Mesothelial cell of epicardium (in vitro differentiated cells): ENCODE measurements around the gene IGFBP7. TPM values are rescaled to one million over a fixed set of nuclear protein-coding genes. Genes with fewer than 3 reads are reported as not detected.
A peak's percentile ranks its signal among the peaks of the same experiment; 100 is the strongest.

Source experiments
- DNase-seq, 2 experiments: peaks; one replicate each; pipeline ENCODE4 v3.0.0; 2021; ENCODE audit warnings: low spot score in 2 of 2; ENCODE audit not compliant: unreplicated experiment in 2 of 2
- H3K27ac Mint-ChIP-seq: 2 replicates; pipeline ENCODE4 v1.8.0; 2021; ENCODE audit warnings: mixed read lengths
- H3K27me3 Mint-ChIP-seq: 2 replicates; pipeline ENCODE4 v1.8.0; 2021; ENCODE audit warnings: low read depth, mixed read lengths
- H3K36me3 Mint-ChIP-seq: 2 replicates; pipeline ENCODE4 v1.8.0; 2021; ENCODE audit warnings: mixed read lengths
- H3K4me1 Mint-ChIP-seq: 2 replicates; pipeline ENCODE4 v1.8.0; 2021; ENCODE audit warnings: mixed read lengths
- H3K4me3 Mint-ChIP-seq: 2 replicates; pipeline ENCODE4 v1.8.0; 2021; ENCODE audit warnings: mild to moderate bottlenecking, moderate library complexity, mixed read lengths
- H3K9me3 Mint-ChIP-seq: 2 replicates; pipeline ENCODE4 v1.8.0; 2021; ENCODE audit warnings: mixed read lengths
- total RNA-seq: library from RNA; stranded (reverse); gene quantifications from 3 replicates; pipeline ENCODE4 v1.2.1, GENCODE V29; 2021
- TF ChIP-seq, protein P1 (sequence below): fragments of 200-600 bp; sonication (generic); IDR thresholded peaks from one replicate; pipeline ENCODE4 v1.5.0; 2021; ENCODE audit warnings: antibody characterized with exemption; ENCODE audit not compliant: unreplicated experiment

The IGFBP7 gene
- total RNA-seq, 1 donor from 2014 or later = 114 TPM

DNA sequence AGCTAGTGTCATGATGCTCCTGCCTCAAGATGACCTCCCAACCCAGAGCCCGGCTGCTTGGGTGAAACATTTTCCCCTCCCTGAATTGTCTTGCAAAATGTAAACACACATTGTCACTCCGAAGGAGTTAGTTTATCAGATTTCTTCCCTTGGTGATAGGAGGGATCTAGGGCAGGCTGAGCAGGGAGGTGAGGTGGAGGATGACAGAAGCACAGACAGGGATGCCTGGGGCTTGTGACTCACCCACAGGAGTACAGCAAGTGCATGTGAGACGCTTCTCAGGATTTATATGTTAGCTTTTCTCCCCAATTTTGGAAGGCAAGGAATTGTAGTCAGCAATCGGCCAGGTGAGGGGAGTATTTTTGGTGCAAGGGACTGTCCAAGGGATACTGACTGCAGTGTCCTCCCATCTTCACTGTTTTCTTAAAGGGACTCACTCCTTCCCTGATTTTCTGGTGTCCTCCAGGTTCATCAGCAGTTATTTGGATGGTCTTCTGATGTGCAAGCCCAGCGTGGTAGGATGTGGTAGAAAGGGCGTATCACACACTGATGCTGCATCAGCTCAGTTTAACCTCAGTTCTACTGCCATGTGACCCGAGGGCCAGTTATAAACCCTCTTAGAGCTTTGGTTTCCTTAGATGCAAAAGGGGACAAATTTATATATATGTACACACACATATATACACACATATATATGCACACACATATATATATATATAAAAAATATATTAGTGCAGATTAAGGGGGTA, 46.2 kb upstream of the IGFBP7 start:
- no peak overlapping the region for H3K27ac Mint-ChIP-seq
- TF ChIP-seq, protein P1, sequence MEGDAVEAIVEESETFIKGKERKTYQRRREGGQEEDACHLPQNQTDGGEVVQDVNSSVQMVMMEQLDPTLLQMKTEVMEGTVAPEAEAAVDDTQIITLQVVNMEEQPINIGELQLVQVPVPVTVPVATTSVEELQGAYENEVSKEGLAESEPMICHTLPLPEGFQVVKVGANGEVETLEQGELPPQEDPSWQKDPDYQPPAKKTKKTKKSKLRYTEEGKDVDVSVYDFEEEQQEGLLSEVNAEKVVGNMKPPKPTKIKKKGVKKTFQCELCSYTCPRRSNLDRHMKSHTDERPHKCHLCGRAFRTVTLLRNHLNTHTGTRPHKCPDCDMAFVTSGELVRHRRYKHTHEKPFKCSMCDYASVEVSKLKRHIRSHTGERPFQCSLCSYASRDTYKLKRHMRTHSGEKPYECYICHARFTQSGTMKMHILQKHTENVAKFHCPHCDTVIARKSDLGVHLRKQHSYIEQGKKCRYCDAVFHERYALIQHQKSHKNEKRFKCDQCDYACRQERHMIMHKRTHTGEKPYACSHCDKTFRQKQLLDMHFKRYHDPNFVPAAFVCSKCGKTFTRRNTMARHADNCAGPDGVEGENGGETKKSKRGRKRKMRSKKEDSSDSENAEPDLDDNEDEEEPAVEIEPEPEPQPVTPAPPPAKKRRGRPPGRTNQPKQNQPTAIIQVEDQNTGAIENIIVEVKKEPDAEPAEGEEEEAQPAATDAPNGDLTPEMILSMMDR = no peak
- peaks cover 15% of the 10 kb centered on the region for H3K9me3 Mint-ChIP-seq
- H3K4me1 Mint-ChIP-seq = peaks cover 13% of the 10 kb centered on the region
- no peak overlapping the region for H3K4me3 Mint-ChIP-seq
- peaks cover 8% of the 10 kb centered on the region for H3K36me3 Mint-ChIP-seq
- no peaks in the 10 kb centered on the region for H3K27me3 Mint-ChIP-seq
- DNase-seq = no peak

DNA sequence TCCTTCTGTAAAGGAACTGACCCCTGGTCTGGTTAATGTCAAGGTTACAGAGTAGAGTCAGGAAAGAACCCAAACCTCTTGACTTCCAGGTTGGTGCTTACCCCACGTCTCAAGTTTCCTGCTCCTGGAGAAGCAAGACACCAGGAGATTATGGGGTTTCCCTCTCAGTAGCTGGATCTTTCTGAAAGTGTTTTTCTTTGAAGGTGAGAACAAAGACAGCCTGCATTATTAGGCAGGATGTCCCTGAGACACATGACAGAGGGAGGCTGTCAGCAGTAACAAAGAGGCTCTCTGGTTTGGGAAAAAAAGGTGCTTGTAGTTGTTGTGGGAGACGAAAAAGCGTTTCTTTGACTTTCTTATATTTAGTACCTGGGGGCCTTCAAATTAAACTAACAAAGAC, 44.7 kb upstream of the IGFBP7 start:
- peaks cover 15% of the 10 kb centered on the region for H3K4me1 Mint-ChIP-seq
- peaks cover 8% of the 10 kb centered on the region for H3K36me3 Mint-ChIP-seq
- TF ChIP-seq, protein P1 = no peak
- H3K27me3 Mint-ChIP-seq = no peaks in the 10 kb centered on the region
- DNase-seq = no peak
- H3K9me3 Mint-ChIP-seq = peaks cover 15% of the 10 kb centered on the region
- H3K27ac Mint-ChIP-seq = no peak overlapping the region
- no peak overlapping the region for H3K4me3 Mint-ChIP-seq

DNA sequence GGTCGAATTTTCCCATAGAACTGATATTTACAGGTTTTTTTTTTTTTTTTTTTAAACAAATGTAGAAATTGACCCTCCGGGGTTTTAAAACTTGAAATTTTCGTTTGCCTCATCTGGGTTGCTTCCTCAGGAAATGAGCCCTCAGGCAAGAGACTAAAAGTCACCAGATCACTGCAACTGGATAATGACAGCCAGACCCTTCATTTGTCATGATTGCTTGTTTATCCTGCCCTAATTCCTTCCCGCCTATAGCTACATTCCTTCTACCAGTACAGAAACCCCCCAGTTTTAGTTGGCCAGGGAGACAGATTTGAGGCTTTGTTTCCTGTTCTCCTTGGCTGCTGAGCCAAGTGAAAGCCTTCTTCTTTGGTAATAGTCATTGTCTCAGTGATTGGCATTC, 44.0 kb upstream of the IGFBP7 start:
- Mint-ChIP-seq H3K36me3 (peaks cover 8% of the 10 kb centered on the region), H3K27me3 (no peaks in the 10 kb centered on the region), H3K27ac (no peak overlapping the region), H3K9me3 (peaks cover 15% of the 10 kb centered on the region), H3K4me1 (peaks cover 23% of the 10 kb centered on the region), H3K4me3 (no peak overlapping the region)
- TF ChIP-seq, protein P1 = no peak
- DNase-seq = no peak

DNA sequence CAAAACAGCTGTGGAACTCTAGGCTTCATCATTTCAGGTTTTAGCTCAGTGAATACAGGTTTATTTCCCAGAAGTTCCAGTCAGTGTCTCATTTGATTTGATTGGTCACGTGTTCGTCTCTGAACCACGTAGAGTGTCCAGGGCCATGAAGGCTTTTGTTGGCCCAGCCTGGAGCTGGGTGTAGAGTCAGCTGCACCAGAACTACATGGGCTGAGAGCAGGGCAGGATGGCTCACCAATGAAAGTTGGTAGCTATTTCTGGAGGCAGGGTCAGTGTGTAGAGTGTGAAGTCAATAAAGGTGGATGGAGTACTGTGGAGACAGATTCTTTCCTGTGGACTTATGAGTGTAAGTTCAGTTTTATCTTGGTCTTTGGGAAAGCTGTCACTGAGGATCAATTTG, 43.0 kb upstream of the IGFBP7 start:
- Mint-ChIP-seq H3K4me3 (no peak overlapping the region), H3K4me1 (peaks cover 26% of the 10 kb centered on the region), H3K36me3 (peaks cover 8% of the 10 kb centered on the region), H3K27ac (peak overlapping the region; percentile 43), H3K9me3 (peaks cover 15% of the 10 kb centered on the region), H3K27me3 (no peaks in the 10 kb centered on the region)
- no peak for DNase-seq
- TF ChIP-seq, protein P1 = no peak

DNA sequence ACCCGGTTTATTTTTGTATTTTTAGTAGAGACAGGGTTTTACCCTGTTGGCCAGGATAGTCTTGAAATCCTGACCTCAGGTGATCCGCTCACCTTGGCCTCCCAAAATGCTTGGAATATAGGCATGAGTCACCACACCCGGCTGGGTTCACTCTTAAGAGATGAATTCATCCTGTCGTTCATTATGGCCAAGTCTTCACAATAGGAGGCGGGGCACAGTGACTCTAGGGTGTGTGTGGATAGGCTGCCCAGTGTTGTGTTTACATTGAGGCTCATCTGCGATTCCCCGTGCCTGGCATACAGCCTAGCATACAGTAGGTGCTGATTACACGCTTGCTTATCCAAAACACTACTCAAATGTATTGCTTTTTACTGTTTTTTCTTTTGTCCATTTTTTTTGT, 41.3 kb upstream of the IGFBP7 start:
- Mint-ChIP-seq H3K4me3 (no peak overlapping the region), H3K27me3 (no peaks in the 10 kb centered on the region), H3K27ac (no peak overlapping the region), H3K9me3 (peaks cover 15% of the 10 kb centered on the region), H3K36me3 (peaks cover 8% of the 10 kb centered on the region), H3K4me1 (peaks cover 35% of the 10 kb centered on the region)
- TF ChIP-seq, protein P1 = no peak
- DNase-seq = no peak
